ENCODE data around the gene CARNS1.
A peak's percentile ranks its signal among the peaks of the same experiment; 100 is the strongest.

CARNS1 gene

GRCh38 chr11:67435031-67435726, 19.7 kb downstream of the CARNS1 start:
- Mint-ChIP-seq H3K27me3 (no peaks in the 10 kb centered on the region), H3K27ac (peak overlapping the region; percentile 92), H3K9me3 (ENCODE audit: low read depth) (no peaks in the 10 kb centered on the region), H3K4me1 (ENCODE audit: low read depth) (peaks cover 59% of the 10 kb centered on the region), H3K4me3 (peak overlapping the region; percentile 94), H3K36me3 (no peaks in the 10 kb centered on the region)

DNA sequence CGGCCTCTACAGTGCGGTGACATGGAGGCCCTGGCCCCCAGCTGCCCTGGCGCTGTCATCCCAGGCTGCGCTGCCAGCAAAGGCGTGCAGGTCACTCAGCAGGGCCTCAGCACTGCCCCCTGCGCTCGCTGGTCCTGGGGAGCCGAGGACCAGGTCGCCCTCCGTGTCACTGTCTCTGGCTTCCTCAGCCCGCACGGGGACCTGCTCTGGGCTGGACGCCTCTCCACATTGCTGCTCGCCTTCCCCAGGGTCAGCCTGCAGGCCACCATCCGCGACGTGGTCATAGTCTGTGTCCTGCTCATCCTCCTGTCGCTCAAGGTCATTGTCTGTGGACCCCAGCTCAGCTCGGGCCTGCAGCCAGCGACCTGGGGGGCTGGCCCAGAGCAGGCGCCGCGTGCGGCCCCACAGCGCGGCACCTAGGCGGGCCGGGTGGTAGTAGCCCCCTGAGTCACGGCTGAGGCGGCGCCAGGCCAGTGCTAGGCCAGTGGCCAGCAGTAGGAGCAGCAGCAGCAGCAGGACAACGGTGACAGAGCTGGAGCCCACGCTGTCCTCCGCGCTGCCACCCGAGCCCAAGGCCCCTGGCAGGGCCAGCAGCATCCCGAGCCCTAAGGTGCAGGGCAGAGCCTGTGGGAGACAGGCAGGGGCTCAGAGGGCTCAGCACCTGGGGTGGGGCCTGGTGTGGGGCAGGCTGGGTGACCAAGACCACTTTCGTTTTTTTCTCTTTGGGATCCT, 20.4 kb downstream of the CARNS1 start:
- Mint-ChIP-seq H3K36me3 (no peaks in the 10 kb centered on the region), H3K4me3 (peak overlapping the region; percentile 94), H3K27me3 (no peaks in the 10 kb centered on the region), H3K9me3 (ENCODE audit: low read depth) (no peaks in the 10 kb centered on the region), H3K27ac (peak overlapping the region; percentile 92), H3K4me1 (ENCODE audit: low read depth) (peaks cover 58% of the 10 kb centered on the region)

GRCh38 chr11:67436459-67437081, 21.1 kb downstream of the CARNS1 start:
- H3K27ac Mint-ChIP-seq: peak overlapping the region; percentile 88
- H3K36me3 Mint-ChIP-seq: no peaks in the 10 kb centered on the region
- peak overlapping the region; percentile 94 for H3K4me3 Mint-ChIP-seq
- peaks cover 61% of the 10 kb centered on the region for H3K4me1 Mint-ChIP-seq (ENCODE audit: low read depth)
- H3K27me3 Mint-ChIP-seq: no peaks in the 10 kb centered on the region
- H3K9me3 Mint-ChIP-seq (ENCODE audit: low read depth): no peaks in the 10 kb centered on the region

DNA sequence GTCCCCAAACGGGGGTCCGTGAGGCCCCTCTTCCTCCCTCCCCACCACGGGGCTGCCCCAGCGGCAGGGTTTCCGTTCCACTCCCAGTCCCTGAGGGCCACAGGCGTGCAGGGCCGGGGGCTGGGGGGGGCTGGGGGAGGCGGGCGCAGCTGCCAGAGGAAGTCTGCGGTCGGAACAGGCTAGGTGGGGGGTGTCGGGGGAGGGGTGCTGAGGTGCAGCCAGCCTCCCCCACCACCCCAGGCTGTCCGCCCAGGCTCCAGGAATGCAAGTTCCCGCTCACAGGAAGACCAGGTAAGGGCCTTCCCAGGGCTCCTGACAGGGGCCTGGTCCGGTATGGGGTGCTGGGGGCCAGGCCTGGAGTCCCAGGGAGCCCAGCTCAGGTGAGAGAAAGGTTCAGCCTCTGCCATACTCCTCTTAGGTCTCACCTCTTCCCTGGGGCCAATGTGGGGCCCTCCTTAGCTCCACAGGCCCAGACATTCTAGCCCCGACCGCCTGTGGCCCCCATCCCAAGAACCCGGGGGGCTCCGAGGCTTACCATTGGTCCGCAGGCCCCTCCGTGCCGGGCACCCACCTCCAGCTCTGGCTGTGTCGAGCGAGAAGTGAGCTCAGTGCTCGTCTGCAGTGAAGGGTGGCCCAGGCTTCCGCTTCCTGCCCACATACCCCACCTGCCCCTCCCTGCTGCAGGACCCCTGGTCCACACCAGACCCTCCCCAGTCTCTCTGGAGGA, 21.8 kb downstream of the CARNS1 start, which contains the start of gene PTPRCAP:
Gene PTPRCAP (minus strand): TSS at position 601 of the 727 bp plus-strand sequence. CDS start 63 bp downstream, at position 538.
- Mint-ChIP-seq H3K27me3 (no peaks in the 10 kb centered on the region), H3K4me3 (peak within 1 kb of the TSS; percentile 94), H3K9me3 (ENCODE audit: low read depth) (no peaks in the 10 kb centered on the region), H3K27ac (peak within 1 kb of the TSS; percentile 88), H3K36me3 (no peaks in the 10 kb centered on the region), H3K4me1 (ENCODE audit: low read depth) (peaks cover 61% of the 10 kb centered on the region)

DNA sequence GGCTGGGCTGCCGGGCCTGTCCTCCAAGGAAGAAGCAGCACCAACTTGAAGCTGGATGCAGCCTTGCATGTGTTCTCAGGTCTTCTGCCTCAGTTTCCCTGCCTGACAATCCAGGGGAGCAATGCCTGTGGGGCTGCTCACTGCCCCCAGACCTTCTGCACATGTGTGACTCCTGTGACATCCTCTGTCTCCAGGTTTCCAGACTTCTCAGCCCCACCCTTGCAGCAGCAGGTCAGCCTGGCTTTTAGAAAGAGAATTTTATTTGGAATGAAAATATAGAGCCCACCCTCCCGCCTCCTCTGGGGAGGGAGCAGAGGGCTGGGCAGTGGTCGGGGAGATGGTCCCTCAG, 22.3 kb downstream of the CARNS1 start:
- Mint-ChIP-seq H3K4me3 (peak overlapping the region; percentile 94), H3K27me3 (no peaks in the 10 kb centered on the region), H3K9me3 (ENCODE audit: low read depth) (no peaks in the 10 kb centered on the region), H3K27ac (peak overlapping the region; percentile 86), H3K4me1 (ENCODE audit: low read depth) (peaks cover 58% of the 10 kb centered on the region), H3K36me3 (no peaks in the 10 kb centered on the region)

- H3K27me3 Mint-ChIP-seq: no peaks in the 10 kb centered on the region
- H3K4me3 Mint-ChIP-seq: peak overlapping the region; percentile 94
- H3K27ac Mint-ChIP-seq: peak overlapping the region; percentile 86
- H3K36me3 Mint-ChIP-seq: no peaks in the 10 kb centered on the region
- peaks cover 56% of the 10 kb centered on the region for H3K4me1 Mint-ChIP-seq (ENCODE audit: low read depth)
- H3K9me3 Mint-ChIP-seq (ENCODE audit: low read depth): no peaks in the 10 kb centered on the region
These were observed 22.9 kb downstream of the CARNS1 start for GRCh38 chr11:67438158-67438902.

DNA sequence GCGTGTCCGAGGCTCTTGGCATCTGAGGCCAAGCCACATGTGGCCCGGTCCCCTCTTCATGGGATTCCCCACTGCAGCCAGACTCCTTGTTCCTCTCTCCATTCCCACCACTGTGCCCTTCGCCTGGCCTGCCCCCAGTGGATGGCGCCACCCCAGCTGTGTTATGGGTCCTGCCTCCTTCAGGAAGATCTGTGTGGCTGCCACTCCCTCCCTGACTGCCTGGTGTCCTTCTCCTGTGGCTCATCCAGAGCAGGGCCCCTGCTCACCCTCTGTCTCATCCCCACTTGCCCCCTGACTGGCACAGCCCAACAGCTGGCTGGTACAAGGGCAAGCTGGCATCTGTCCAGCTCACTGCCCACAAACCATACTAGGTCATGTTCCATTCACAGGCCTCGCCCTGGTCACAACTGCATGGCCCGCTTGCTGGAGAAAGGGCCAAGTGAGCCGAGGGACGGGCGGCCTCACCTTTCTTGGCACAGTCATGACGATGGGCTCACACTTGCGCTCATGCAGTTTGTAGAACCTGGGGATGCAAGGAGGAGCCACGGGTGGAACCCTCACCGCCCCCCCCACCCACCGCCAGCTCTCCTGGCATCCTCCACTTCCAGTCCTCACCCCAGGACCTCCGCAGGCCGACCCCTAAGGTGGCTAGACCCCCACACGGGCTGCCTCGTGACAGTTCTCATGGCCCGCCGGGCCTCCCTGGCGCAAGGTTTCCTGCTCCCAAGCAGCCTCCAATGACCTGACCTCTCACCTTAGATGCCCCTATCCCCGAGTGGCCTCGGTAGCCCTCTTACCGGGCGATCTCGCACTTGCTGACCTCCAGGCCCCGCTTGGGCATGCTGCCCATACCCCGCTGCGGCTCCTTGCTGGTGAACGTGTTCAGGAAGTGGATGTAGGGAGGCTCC, 24.1 kb downstream of the CARNS1 start:
- Mint-ChIP-seq H3K4me1 (ENCODE audit: low read depth) (peaks cover 53% of the 10 kb centered on the region), H3K27ac (peak overlapping the region; percentile 83), H3K36me3 (no peaks in the 10 kb centered on the region), H3K4me3 (peak overlapping the region; percentile 94), H3K27me3 (no peaks in the 10 kb centered on the region), H3K9me3 (ENCODE audit: low read depth) (no peaks in the 10 kb centered on the region)

DNA sequence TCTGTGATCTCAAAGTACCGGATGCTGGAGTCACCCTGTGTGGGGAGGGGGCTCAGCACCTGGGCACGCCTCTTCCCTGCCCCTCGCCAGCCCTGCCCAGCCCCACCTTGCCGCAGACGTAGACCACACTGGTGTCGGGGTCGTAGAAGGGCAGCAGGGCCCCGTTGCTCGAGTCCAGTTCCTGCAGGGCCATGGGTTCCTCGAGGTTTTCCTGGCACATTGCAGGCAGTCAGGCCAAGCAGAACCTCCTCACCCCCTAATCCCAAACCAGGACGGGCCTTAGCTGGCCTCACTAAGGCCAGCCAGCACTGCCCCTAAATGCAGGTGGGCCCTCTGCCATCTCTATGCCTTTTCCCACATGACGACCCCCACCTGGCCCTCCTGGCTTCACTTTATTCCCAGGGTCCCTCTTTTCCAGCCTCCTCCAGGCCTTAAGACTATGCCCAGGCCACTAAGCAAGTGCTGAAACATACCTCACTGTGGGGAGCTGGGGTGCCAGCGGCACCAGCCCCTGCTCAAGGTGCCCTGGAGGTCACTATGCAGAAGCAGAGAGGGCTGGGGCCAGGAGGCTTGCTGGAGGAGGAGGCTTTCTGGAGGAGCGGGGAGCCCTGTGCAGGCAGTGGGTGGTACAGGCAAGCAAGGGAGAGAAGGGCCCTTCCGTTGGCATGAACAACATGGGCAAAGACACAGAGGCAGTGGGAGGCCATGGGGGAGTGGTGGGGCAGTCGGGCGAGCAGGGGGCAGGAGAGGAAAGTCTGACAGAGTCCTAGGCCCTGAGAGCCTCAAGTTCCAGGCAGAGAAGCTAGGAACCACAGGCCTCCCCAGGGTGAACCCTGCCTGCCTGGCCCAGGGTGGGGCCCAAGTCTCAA, 25.0 kb downstream of the CARNS1 start:
- no peaks in the 10 kb centered on the region for H3K36me3 Mint-ChIP-seq
- no peaks in the 10 kb centered on the region for H3K9me3 Mint-ChIP-seq (ENCODE audit: low read depth)
- peak overlapping the region; percentile 94 for H3K4me3 Mint-ChIP-seq
- no peaks in the 10 kb centered on the region for H3K27me3 Mint-ChIP-seq
- H3K27ac Mint-ChIP-seq: peak overlapping the region; percentile 83
- H3K4me1 Mint-ChIP-seq (ENCODE audit: low read depth): peaks cover 58% of the 10 kb centered on the region

- H3K4me1 Mint-ChIP-seq (ENCODE audit: low read depth): peaks cover 64% of the 10 kb centered on the region
- peak overlapping the region; percentile 38 for H3K4me3 Mint-ChIP-seq
- no peaks in the 10 kb centered on the region for H3K9me3 Mint-ChIP-seq (ENCODE audit: low read depth)
- H3K27ac Mint-ChIP-seq: peak overlapping the region; percentile 28
- no peaks in the 10 kb centered on the region for H3K36me3 Mint-ChIP-seq
- H3K27me3 Mint-ChIP-seq: no peaks in the 10 kb centered on the region
These were observed 25.7 kb downstream of the CARNS1 start for GRCh38 chr11:67441098-67441563.

GRCh38 chr11:67441731-67442351, 26.4 kb downstream of the CARNS1 start:
- no peaks in the 10 kb centered on the region for H3K36me3 Mint-ChIP-seq
- peaks cover 65% of the 10 kb centered on the region for H3K4me1 Mint-ChIP-seq (ENCODE audit: low read depth)
- H3K27me3 Mint-ChIP-seq: no peaks in the 10 kb centered on the region
- H3K9me3 Mint-ChIP-seq (ENCODE audit: low read depth): no peaks in the 10 kb centered on the region
- H3K4me3 Mint-ChIP-seq: peak overlapping the region; percentile 61
- peak overlapping the region; percentile 54 for H3K27ac Mint-ChIP-seq

DNA sequence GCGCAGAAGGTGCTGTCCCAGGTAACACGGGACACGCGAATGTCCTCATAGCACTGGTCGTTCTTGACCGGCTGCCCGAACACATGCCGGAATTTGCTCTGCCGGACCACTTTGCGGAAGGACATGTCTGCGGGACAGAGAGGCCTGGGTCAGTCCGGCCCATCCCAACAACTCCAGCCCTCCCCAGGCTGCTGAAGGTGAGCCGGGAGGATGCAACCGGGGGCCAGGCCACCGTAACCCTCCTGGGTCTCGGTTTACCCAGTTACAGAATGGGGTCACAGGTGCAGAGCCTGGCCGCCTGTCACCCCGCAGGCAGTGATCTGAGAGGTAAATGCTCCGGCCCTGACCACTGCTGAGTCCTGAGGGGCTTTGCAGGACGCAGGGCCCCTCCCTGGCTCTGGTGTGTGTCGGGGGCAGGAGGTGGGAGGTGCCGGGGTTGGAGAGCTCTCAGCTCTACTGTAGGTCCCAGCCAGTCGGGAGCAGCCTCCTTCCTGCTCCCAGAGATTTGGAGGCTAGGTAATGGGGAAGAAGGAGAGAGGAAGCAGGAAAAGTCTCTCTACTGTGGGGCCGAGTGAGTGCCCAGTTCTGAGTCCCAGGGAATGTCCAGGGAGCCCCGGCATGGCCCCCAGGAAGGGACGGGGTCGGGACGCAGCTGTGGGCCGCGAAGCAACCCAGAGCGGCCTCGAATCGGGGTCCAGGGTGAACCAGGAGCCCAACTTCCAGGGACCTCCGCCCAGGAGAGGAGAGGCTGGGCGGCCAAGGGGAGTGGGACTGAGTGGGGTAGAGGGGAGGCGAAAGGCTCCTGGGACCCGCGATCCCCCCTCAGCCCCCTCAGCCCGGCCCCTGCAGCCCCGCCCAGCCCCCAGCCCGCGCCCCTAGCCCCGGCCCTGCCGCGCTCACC, 27.3 kb downstream of the CARNS1 start:
- H3K27me3 Mint-ChIP-seq: no peaks in the 10 kb centered on the region
- H3K4me1 Mint-ChIP-seq (ENCODE audit: low read depth): peaks cover 69% of the 10 kb centered on the region
- peak overlapping the region; percentile 78 for H3K27ac Mint-ChIP-seq
- H3K9me3 Mint-ChIP-seq (ENCODE audit: low read depth): no peaks in the 10 kb centered on the region
- H3K4me3 Mint-ChIP-seq: peak overlapping the region; percentile 72
- no peaks in the 10 kb centered on the region for H3K36me3 Mint-ChIP-seq

Data from activated naive CD8-positive, alpha-beta T cell (primary cell).